ENCODE results near the gene DNM3.

DNA sequence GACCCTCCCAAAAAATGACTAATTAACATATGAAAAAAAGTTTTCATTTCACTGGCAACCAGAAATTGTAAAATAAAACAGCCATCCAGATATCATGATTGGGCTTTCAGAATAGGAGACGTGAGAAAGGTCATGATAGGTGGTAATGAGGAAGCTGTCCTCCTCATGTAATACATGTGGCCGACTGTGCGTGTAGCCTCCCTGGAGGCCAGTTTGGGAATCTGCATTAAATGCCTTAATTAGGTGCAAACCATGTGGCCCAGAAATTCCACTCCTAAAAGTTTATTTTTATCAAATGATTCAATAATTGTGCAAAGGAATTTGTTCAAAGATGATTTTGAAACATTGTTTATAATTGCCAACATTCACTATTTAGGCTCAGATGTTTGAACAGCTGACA lies 451.5 kb downstream of the DNM3 start:
- TF ChIP-seq, protein P1, sequence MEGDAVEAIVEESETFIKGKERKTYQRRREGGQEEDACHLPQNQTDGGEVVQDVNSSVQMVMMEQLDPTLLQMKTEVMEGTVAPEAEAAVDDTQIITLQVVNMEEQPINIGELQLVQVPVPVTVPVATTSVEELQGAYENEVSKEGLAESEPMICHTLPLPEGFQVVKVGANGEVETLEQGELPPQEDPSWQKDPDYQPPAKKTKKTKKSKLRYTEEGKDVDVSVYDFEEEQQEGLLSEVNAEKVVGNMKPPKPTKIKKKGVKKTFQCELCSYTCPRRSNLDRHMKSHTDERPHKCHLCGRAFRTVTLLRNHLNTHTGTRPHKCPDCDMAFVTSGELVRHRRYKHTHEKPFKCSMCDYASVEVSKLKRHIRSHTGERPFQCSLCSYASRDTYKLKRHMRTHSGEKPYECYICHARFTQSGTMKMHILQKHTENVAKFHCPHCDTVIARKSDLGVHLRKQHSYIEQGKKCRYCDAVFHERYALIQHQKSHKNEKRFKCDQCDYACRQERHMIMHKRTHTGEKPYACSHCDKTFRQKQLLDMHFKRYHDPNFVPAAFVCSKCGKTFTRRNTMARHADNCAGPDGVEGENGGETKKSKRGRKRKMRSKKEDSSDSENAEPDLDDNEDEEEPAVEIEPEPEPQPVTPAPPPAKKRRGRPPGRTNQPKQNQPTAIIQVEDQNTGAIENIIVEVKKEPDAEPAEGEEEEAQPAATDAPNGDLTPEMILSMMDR (IDR thresholded peaks at IDR 0.05; ENCODE audit: low read length): no peak
- TF ChIP-seq EZH2 (optimal IDR thresholded peaks at IDR 0.05; ENCODE audit: low read depth, low read length) (no peak), EZH2phosphoT487 (IDR thresholded peaks at IDR 0.05; ENCODE audit: low read length) (no peak)
